Femur (tissue), 1 donor: ENCODE results near the gene PRDM11.

Experiments used
- DNase-seq: peaks from one replicate; pipeline ENCODE4 v3.0.0-alpha.2; 2017

Gene PRDM11

GRCh38 chr11:45142241-45143055 lies 4.0 kb upstream of the PRDM11 start:
- no peak for DNase-seq

DNA sequence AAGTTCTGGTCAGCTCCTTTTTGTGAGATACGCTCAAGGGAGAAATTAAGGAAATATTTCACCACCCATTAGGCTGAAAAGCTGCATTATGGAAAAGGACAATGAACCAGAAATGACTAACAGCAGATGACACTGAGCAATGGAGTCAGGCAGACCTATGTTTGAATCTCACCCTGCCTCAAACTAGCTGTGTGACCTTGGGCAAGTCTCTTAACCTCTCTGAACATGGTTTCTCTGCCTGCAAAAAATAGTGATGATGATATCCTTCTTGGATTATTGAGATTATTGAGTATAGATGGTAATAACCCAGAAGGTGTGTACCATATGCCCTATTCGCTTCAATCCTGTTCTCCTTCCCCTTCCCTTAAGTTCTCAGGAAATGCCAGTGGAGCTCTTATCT lies 2.9 kb upstream of the PRDM11 start:
- DNase-seq, result no peak

- no peak for DNase-seq
Measured at GRCh38 chr11:45144126-45145082, 2.0 kb upstream of the PRDM11 start.

DNA sequence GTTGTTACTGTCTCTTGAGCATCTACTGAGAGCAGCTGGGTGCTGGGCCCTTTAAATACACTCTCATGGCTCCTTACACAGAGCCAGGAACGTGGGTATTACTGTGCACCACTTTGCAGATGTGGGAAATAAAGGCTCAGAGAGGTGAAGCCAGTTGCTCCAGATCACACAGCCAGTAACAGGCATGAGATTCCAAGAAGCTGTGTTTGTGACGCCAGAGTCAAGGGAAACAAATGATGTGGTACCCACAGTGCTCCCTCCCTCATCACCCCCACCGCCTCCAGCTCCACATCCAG lies 1.4 kb upstream of the PRDM11 start:
- DNase-seq, result no peak

- DNase-seq, result no peak
Measured at GRCh38 chr11:45145379-45146071, 914 bp upstream of the PRDM11 start.

DNA sequence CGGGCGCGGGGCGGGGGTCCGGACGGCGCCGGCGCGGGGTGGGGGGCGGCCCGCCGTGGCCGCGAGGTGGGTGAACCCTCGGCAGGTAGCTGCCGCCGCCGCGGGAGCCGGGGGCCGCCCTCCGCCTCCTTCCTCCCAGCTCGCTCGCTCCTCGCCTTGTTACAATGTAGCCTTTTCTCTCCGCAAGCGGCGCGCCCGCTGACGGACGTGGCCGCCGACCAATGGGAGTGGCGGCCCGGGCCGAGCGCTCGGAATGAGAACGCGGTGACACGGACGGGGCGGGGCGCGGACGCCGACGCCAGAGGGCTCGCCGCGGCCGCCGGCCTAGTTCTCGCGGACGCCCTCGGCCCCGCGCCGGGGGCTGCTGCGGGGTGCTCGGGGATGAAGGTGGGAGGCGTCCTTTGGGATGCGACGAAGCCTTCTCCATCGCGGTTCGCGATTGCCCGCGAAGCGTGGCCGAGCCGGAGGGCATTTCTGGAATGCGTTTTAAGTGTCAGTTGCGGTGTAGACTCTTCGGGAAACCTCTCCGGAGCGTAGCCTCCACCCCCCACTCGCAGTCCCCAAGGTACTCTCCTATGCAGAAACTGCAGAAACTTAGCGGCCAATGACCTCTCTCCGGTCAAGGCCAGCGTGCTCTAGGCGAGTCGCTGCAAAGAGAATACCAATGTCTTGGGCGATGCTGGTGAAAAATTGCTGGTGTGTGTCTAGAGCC lies 734 bp downstream of the PRDM11 start:
- peak; percentile 96 for DNase-seq

GRCh38 chr11:45147891-45148675 lies 1.6 kb downstream of the PRDM11 start:
- no peak for DNase-seq

DNA sequence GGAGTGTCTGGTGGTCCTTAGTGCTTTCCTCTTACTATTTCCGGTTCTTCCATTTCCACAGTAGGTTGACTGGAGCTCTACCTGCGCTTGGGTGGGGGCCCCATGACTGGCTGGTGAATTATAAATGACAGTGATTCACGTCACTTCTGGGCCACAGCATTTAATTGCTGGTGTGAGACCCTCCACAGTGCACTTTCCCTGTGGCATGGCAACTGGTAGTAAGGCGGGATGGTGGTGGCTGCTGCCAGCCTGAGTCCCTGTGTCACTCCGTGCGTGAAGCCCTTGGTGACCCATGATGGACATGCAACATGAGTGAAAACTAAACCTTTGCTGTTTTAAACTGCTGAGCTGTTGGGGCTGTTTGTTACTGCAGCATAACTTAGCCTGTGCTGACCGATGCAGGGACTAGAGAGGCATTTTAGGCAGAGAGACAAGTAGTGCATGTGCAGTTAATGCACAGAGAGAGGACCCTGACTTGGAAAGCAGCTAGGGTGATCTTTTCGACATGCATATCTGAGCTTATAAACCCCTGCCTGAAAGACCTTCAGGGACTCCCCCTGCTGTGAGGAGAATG lies 3.1 kb downstream of the PRDM11 start:
- DNase-seq, result no peak

DNA sequence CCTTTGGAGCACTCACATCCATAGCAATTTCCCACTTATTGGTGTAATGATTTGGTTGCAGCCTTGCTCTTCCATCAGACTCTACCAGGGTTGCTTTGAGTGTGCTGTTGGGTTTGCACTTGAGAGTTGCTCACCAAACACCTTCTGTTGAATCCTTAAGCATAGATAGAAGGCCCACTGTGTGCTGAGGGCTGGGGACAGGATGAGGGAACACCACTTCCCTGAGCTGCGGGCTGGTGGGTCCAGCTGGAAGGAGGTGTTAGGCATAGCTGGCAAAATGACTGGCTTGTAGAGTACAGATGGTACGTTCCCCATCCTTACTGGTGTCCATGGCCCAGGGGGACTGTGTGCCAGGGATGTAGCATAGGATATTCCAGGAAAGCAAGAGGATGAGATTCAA lies 3.9 kb downstream of the PRDM11 start:
- DNase-seq, result no peak

DNA sequence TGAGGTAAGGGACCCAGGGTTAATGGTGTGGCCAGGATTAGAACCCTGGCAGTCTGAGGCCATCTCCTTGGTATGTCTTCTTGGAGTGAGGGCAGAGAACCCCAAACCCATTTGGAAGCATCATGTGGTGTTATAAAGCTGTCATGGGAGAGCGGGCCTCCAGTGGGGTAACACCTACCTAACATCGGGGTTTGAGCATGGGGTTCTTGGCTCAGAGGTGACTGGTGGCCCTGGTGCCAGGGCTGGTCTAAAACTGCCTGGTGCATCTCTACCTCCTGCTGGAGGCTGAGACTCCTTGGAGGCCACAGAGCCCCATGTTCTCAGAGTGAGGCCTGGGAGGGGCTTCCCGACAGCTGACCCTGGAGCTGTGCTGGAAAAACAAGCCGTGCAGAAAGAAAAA lies 4.5 kb downstream of the PRDM11 start:
- DNase-seq, result no peak

- DNase-seq, result no peak
Measured at GRCh38 chr11:45151362-45151982, 5.0 kb downstream of the PRDM11 start.

DNA sequence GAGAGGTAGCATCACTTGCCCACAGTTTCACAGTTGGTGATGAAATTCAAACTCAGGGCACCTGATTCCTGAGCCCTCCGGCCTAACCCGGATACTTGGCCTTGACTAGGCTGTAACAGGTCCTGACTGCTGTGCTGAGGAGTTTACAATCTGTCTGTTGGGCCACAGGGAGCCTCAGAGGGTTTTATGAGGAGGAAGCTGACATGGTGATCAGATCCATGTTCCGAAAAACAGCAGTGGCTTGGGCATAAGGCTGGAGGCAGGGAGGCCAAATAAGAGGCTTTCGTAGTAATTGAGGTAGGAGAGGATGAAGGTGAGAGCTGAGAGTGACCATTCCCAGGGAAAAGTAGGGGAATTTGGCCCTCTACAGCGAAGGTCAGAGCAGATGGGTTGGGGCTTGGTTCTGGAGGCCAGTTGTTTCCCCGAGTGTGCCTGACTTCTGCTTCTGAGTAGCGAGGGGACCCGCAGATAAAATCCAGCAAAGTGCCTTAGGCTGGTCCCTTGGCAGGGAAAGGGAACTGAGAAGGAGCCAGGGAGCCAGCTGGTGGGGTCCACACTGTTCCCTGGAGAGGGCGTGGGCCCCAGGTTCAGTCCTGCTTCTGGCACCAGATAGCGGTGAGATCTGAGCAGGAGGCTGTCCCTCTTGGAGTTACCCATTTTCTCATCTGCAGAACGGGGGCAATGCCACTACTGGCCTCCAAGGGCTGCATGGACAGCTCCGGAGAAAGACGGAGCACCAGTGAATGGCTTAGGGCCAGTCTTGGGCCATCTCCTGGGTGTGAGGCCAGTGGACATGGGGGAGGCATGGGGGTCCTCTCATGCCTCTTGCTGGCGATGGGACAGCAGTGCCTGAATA lies 6.5 kb downstream of the PRDM11 start:
- no peak for DNase-seq

DNA sequence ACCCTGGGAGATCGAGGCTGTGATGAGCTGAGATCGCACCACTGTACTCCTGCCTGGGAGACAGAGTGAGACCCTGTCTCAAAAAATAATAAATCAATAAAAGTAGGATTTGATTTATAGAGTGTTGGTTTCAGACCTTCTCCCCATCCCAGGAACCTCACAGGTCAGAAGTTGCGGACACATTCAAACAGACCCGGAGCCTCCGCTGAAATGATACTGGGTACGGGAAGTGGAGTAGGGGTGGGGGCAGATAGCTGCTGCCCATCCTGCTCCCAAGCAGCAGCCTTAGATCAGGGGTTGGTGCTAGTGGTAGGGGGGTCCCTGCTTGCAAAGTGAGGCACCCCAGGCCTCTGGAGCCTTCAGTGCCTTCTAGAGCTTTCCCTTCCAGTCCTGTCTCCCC lies 7.8 kb downstream of the PRDM11 start:
- DNase-seq, result no peak

GRCh38 chr11:45155058-45155551 lies 8.7 kb downstream of the PRDM11 start:
- no peak for DNase-seq

DNA sequence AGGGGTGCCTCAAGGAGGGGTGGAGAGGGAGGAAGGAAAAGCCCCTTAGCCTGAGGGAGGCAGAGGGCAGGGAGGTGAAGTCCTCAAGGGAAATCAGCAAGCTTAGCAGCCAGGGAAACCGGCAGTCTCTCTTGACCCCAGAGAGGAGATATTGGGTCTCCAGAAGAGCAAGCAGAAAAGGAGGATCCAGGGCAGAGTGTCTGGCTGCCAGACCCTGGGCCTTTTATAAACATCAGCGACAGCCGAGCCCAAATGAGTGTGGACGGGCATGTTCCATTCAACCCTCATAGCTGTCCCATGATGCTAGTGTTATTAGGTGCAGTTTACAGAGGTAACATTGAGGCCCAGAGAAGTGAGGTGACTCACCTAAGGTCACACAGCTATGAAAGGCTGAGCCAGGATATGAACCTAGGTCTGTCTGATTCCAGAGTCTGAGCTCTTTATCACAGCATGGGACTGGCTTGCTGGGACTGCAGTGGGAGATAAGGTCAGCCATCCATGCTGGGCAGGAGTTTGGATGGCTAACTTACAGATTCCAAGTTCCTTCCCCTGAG lies 9.3 kb downstream of the PRDM11 start:
- DNase-seq, result no peak

- DNase-seq, result no peak
Measured at GRCh38 chr11:45156201-45156600, 9.8 kb downstream of the PRDM11 start.

GRCh38 chr11:45156741-45157140 lies 10.3 kb downstream of the PRDM11 start:
- no peak for DNase-seq

GRCh38 chr11:45157247-45158209 lies 11.1 kb downstream of the PRDM11 start:
- no peak for DNase-seq
